Stromal cell of bone marrow (primary cell): ENCODE results near the gene ANKRD36.
"Not testable (repeated sequence)": the region's sequence is repeated elsewhere in the genome, so short reads cannot be mapped to it uniquely, and the experiment has no call there.

Source experiments
- DNase-seq: peaks from one replicate; pipeline ENCODE4 v3.0.0-alpha.2; 2012; ENCODE audit warnings: low read depth

ANKRD36 gene

DNA sequence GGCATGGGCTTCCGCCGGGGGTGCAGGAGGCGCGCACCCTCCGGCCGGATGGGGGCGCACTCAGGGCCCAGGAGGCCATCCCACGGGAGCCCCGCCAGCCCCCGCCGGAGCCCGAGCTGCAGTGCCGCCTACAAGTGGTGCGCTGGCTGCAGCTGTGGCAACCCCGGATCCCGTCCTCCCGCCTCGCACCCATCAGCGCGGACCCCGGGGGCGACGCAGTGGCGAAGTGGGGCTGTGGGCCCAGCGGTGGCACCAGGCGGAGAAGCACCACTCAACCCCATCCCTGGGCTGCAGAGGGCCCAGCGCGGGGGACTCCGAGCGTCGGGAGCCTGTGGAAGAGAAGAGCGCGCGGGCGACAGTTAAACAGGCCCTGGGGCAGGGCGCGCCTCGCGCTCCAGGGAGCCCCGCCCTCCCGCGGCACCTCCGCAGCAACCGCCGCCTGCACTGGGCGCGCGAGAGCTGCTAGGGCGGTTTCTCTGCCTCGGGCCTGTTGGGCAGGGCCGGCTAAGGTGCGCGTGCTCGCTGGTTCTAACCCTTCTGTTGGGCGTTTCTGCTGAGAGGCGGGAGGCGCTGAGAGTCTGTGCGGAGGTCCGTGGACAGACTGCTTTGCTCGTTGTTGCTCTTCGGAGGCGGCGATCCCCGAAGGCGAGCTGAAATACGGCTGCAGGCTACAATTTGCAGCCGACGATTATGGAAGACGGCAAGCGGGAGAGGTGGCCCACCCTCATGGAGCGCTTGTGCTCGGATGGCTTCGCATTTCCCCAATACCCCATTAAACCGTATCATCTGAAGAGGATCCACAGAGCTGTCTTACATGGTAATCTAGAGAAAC is at the start of gene ANKRD36:
Gene ANKRD36 (plus strand): TSS at position 104 of the 832 bp plus-strand sequence. CDS start 587 bp downstream, at position 691.
- peak; percentile 43 for DNase-seq

GRCh38 chr2:97066030-97066429 is 46.9 kb upstream of the ANKRD36 start:
- not testable (repeated sequence) for DNase-seq

DNA sequence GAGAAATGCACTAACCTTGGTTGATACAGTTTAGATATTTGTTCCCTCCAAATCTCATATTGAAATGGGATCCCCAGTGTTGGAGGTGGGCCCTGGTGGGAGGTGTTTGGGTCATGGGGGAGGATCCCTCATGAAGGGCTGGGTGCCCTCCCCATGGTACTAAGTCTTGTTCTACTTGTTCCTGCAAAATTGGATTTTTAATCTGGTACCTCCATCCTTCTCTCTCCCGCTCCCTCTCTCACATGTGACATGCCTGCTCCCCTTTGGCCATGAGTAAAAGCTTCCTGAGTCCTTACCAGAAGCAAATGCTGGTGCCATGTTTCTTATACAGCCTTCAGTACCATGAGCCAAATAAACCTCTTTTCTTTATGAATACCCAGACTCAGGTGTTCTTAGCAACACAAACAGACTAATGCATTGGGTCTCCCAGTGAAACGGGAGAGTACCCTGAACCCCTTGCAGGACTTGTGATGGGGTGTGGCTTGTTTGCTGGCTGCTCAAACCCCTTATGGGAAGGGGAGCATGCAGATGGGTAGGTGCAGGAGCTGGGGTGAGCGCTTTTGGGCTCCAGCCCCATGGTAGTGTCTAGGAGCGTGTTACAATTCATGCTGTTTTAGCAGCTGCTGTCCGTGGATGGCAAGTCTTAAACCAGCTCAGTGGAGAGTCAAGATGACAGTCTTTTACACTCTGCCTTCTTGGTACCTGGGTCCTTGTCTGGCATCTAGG is 45.5 kb upstream of the ANKRD36 start:
- no peak for DNase-seq

DNA sequence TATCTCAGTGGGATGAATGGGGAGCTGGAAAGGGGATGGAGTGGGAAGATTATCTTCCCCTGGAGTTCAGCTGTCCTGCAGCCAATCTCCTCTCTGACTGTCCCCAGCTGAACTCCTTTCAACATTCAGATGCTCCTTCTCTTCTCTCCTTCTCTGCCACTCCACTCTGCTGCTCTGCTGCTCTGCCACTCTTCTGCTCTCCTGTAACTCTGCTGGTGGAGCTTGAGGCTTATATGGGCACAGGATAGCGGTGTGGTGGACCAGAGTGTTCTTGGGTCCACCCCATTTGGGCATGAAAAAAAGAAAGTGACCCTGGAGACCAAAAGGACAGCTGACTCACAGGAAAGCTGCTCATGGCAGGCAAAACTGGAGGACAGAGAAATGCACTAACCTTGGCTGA is 44.9 kb upstream of the ANKRD36 start:
- DNase-seq: no peak

DNA sequence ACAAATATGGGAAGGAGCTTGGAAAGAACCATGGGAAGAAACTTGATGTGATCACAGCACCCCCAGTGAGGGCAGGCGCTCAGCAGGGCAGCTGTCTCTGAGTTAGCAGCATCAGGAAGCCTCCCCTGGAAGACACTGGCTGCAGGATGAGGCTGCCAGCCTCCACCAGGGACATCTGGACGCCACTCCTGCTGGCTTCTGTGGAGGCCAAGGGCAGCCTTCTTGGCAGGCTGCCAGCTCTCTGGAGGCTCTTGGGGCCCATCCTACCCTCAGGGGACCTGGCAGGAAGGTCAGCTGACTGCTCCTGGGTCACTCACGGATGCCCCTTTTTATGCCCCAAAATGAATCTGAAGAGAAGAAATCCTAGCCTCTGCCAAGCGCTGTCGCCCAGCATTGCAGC is 44.2 kb upstream of the ANKRD36 start:
- not testable (repeated sequence) for DNase-seq

- not testable (repeated sequence) for DNase-seq
Measured at GRCh38 chr2:97070915-97071314, 42.0 kb upstream of the ANKRD36 start.

DNA sequence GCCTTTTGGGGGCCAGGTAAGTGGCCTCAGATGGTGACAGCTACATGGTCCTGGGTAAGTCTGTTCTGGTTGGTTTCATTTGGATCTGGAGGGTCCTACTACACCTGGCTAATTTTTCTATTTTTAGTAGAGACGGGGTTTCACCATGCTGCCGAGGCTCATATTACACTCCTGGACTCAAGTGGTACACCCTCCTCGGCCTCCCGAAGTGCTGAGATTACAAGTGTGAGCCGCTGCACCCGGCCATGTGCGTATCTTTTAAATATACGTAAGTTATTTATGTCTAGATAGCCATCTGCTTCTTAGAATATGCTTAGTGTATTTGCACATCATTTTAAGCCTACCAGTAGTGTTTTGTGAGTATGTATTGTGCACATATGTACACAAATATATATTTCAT is 35.7 kb upstream of the ANKRD36 start:
- not testable (repeated sequence) for DNase-seq

DNA sequence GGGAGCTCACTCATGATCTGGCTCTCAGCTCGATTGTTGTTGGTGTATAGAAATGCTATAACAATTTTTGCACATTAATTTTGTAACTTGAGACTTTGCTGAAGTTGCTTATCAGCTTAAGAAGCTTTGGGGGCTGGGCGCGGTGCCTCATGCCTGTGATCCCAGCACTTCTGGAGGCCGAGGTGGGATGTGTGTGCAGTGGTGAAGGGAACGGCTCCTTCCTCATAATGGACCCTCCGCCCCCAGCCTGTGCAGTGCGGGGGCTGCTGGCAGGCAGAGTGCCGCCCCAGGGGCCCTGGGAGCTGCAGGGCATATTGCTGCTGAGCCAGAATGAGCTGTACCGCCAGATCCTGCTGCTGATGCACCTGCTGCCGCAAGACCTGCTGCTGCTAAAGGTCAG is 32.1 kb upstream of the ANKRD36 start:
- DNase-seq: not testable (repeated sequence)

DNA sequence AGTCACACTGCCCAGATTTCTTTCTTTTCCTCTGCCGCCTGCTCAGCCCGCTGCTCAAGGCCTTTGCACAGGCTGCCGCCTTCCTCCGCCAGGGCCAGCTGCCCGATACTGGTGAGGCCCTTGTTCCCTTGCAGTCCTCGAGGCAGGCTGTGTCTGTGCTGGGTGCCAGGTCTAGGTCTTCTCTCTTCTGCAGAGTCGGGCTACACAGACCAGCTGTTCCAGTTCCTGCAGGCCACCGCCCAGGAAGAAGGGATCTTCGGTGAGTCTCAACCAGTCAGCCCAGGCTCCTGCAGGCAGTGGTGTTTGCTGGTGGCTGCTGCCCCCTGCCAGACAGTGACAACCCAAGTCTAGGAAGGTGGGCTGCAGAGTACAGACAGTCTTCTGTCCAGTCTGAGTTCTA is 30.7 kb upstream of the ANKRD36 start:
- not testable (repeated sequence) for DNase-seq

DNA sequence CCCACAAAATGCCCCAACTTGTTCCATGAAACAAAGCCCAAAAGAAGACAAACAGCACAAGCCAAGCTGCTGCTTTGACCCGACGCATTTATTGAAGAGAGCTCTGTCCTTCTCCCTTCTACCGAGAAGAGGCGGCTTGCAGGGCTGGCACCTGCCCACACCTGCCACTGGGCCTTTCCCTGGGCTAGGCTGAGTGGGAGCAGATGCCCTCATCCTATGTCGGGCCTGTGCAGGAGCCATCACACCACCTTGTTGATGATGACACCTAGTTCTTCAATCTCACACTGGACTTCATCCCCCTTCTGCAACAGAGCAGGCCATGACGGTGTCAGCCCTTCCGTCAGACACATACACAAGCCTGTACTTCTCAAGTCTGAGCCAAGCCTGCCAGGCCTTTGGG is 29.4 kb upstream of the ANKRD36 start:
- DNase-seq: not testable (repeated sequence)

GRCh38 chr2:97085093-97085492 is 27.9 kb upstream of the ANKRD36 start:
- not testable (repeated sequence) for DNase-seq

DNA sequence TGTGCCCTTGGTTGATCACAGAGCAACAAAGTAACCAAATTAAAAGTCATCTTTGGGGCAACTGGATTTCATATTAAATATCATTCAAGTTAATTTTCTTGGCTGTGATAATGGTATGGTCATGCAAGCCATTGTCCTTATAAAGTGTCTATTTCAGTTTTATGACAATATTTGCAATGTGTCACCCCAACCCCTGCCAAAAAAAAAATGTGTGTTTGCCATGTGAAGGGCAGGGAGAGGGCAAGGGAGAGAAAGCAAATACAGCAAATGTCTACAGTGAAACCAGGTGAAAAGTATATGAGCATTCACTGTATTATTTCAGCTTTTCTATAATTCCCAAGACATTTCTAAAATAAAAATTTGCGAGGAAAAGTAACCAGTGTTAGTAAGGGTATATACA is 24.2 kb upstream of the ANKRD36 start:
- DNase-seq: not testable (repeated sequence)

GRCh38 chr2:97092946-97093345 is 20.0 kb upstream of the ANKRD36 start:
- DNase-seq: not testable (repeated sequence)

DNA sequence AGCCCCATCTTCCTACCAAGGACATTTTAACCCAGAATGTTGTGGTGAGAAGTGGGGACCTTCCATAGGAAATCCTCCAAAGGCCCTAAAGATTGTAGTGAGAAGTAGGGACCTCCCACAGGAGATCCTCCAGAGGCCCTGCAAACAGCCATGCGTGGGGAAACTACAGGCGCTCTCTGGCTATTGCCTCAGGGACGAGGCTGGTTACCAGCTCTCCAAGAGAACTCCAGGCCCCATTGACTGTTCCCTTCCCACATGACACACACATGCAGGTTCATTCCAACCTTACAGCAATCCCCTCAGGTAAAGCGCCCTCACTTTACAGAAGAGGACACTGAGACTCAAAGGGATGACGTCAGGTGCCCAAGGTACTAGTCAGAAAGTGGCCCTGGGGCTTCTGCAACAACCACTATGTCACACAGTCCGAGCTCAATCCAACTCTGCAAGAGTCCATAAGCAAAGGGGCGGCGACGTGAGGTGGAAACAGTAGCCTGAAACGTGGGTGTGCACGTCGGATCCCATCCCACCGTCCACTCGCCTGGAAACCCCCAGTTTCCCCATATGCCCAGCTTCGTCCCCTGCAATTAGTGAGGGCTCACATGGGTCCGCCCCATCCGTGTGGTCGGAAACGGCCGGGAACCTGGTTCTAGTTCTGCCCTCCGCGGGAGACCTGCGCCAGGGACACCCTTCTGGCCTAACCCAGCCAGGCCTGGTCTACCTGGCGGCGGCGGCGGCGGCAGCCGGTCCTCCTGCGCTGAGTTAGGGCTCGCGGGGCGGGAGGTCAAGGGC is 18.8 kb upstream of the ANKRD36 start:
- not testable (repeated sequence) for DNase-seq

- peak; percentile 22 for DNase-seq
Measured at GRCh38 chr2:97094772-97095611, 18.0 kb upstream of the ANKRD36 start, which contains the start of gene FAHD2B. TSS of gene FAHD2B (minus strand) at chr2:97094882. CDS start at chr2:97091706, 3,176 bp downstream.

DNA sequence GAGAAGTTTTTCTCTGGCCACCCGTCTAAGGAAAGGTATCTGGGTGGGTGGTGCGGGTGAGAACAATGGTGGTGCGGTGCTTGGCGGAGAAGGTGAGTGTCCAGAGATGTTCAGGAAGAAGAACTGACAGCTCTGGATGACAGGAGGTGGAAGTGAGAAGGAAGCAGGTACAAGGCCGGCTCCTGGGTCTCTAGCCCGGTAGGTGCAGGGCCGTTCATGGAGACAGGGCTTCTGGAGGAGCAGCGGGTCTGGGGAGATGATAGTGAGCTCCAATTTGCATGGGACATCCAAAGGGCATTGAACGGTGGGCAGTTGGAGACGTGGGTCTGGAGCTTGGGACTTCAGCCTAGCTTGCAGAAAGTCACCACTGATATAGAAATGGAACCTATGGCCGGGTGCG is 17.3 kb upstream of the ANKRD36 start:
- no peak for DNase-seq

DNA sequence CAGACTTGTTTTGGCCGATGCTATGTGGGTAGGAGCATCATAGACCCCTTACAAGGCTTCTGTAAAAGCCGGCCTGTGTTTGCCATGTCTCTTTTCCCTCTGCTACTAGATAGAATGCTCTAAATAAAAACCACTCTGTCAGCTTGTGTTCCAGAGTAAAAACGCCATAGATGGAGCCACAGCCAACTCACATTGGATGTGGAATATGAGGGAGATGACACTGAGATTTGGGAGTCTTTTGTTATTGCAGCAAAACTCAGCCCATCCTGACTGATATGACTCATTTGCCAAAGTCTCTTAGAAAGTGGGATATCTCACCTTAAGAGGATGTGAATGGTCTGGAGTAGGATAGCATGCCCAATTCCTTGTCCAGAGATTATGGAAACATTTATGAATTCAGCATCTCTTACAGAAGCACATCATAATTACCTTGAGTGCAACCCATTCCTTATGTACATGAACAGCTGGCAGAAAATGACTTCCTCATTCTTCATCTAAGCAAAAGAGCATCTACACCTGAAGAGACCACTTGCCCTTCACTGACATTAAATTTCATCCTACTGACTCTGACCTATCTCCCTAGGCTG is 14.1 kb upstream of the ANKRD36 start:
- DNase-seq: not testable (repeated sequence)

DNA sequence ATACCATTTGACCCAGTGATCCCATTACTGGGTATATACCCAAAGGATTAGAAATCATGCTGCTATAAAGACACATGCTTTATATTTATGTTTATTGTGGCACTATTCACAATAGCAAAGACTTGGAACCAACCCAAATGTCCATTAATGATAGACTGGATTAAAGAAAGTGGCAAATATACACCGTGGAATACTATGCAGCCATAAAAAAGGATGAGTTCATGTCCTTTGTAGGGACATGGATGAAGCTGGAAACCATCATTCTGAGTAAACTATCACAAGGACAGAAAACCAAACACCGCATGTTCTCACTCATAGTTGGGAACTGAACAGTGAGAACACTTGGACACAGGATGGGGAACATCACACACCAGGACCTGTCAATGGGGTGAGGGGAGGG is 6.1 kb upstream of the ANKRD36 start:
- DNase-seq: not testable (repeated sequence)

- not testable (repeated sequence) for DNase-seq
Measured at GRCh38 chr2:97111246-97111645, 1.7 kb upstream of the ANKRD36 start.

DNA sequence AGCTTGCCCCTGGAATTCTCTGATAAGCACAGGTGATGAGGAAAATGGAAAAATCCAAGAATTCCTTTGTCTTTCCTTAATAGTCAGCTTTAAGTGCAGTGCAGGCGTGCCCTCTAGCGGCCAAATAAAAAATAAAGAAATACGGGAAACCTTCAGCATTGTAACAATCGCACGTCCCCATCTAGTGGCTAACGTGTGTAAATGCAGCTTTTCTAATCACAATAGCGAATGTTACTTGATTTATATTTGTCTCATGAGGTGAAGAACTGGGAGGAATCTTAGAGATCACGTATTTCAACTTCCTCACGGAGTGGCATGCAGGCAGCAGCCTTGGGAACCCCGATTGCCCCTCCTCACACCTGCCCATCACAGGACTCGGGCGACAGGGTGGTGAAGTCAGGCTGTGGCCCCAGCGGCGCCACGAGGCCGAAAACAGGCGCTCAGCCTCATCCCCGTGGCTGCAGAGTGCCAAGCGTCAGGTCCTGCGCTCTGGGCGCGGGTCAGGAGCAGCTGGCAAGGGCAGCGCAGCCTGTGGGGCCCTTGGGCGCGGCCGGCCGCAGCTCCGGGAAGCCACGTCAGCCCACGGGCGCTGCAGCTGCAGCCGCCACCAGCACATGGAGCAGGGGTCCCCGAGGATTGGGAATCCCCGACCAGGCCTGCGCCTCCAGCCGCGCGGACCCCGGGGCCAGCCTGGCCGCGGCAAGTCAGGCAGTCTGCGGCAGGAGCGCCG is 468 bp upstream of the ANKRD36 start:
- peak; percentile 6 for DNase-seq
